ENCODE data around the gene SAMM50.

Gene SAMM50

GRCh38 chr22:43945632-43946383, 9.4 kb upstream of the SAMM50 start:
- TF ChIP-seq, protein P1, sequence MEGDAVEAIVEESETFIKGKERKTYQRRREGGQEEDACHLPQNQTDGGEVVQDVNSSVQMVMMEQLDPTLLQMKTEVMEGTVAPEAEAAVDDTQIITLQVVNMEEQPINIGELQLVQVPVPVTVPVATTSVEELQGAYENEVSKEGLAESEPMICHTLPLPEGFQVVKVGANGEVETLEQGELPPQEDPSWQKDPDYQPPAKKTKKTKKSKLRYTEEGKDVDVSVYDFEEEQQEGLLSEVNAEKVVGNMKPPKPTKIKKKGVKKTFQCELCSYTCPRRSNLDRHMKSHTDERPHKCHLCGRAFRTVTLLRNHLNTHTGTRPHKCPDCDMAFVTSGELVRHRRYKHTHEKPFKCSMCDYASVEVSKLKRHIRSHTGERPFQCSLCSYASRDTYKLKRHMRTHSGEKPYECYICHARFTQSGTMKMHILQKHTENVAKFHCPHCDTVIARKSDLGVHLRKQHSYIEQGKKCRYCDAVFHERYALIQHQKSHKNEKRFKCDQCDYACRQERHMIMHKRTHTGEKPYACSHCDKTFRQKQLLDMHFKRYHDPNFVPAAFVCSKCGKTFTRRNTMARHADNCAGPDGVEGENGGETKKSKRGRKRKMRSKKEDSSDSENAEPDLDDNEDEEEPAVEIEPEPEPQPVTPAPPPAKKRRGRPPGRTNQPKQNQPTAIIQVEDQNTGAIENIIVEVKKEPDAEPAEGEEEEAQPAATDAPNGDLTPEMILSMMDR (IDR thresholded peaks at IDR 0.05; ENCODE audit: extremely low read depth, missing control alignments): peak; percentile 87
- peak; percentile 79 for DNase-seq (ENCODE audit: low spot score)

DNA sequence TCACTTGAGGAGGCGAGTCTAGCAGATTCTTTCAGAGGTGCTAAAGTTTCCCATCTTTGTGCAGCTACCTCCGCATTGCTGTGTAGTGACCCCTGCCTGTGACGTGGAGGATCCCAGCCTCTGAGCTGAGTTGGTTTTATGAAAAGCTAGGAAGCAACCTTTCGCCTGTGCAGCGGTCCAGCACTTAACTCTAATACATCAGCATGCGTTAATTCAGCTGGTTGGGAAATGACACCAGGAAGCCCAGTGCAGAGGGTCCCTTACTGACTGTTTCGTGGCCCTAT, 8.9 kb upstream of the SAMM50 start:
- TF ChIP-seq, protein P1 (IDR thresholded peaks at IDR 0.05; ENCODE audit: extremely low read depth, missing control alignments): no peak
- no peak for DNase-seq (ENCODE audit: low spot score)

GRCh38 chr22:43948836-43949406, 6.3 kb upstream of the SAMM50 start:
- TF ChIP-seq, protein P1 (IDR thresholded peaks at IDR 0.05; ENCODE audit: extremely low read depth, missing control alignments): no peak
- DNase-seq (ENCODE audit: low spot score): no peak

DNA sequence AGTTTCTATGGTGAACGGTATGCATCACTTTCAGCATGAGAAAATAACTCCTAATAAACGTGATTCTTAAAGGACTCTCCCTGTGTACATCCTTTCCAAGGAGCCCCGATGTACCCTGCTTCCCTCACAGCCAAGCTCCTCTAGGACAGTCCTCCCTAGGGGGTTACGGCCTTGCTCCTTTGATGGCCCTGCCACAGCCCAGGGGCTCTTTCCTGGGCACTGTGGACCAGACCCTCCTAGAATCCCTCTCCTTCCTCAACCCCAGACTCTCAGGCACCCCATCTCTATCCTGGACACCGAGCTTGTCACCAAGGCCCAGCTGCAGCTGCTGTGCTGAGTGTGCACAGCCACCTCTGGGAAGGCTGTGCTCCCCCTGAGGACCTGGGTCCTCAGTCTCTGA, 3.9 kb upstream of the SAMM50 start:
- TF ChIP-seq, protein P1 (IDR thresholded peaks at IDR 0.05; ENCODE audit: extremely low read depth, missing control alignments): no peak

DNA sequence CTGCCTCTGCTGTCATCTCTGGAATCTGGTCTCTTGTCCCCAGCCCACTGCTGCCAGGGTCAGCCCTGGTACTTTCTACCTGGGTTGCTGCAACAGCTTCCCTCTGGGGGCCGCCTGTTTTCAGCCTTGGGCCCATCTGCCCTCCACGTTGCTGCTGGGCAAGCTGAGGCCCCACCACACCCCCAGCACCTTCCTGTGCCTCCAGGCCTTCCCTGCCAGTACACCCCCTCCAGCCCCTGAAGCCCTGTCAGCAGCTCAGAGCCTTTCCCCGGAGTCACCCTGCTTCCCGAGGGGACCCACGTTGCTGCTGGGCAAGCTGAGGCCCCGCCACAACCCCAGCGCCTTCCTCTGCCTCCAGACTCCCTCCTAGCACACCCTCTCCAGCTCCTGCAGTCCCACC, 3.3 kb upstream of the SAMM50 start:
- no peak for DNase-seq (ENCODE audit: low spot score)

More for the DNA sequence above, 3.9 kb upstream of the SAMM50 start:
- DNase-seq (ENCODE audit: low spot score): no peak

DNA sequence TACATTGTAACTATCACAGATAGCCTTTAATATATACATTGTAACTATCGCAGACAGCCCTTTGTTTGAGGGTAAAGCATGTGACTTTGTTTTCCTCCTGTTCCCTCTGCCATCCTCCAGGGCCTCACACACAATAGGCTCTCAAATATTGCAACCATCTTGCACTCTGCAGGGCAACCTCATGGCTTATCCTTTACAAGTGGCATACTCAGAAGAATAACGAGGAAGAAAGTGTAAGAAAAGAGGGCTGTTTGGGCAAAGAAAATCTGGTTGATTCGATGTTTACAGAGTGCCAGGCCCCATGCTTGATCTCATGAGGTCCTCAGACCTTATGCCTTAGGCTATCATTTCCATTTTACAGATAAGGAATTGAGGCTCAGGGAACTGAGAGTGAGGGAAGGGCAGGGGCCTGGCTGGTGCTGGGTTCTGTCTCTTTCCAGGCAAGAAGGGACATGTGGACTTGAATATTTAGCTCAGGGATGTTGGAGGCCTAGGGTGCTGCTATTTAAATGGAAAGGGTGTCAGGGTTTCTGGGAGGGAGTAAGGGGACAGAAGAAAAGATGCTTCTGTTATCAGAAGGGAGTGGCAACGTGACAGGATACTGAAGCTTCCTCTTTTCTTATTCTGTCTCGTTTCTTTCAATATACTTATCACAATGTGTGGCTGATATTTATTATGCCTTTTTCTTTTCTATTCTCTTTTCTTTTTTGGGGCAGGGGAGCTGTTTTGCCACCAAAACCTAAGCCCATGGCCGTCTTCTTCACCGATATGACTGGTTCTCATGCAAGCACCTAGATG, 1.1 kb upstream of the SAMM50 start:
- TF ChIP-seq, protein P1 (IDR thresholded peaks at IDR 0.05; ENCODE audit: extremely low read depth, missing control alignments): no peak

More for the DNA sequence above, 3.3 kb upstream of the SAMM50 start:
- TF ChIP-seq, protein P1 (IDR thresholded peaks at IDR 0.05; ENCODE audit: extremely low read depth, missing control alignments): no peak

More for the DNA sequence above, 1.1 kb upstream of the SAMM50 start:
- no peak for DNase-seq (ENCODE audit: low spot score)
